Upper lobe of left lung (tissue), 4 donors: ENCODE measurements around the gene RAPH1.

ENCODE experiments used
- POLR2A ChIP-seq, 4 donors: fragments of 450-650 bp; IDR thresholded peaks; one replicate each; pipeline ENCODE4 v1.5.1; 2016 to 2017; ENCODE audit warnings: antibody characterized with exemption in 4 of 4, mild to moderate bottlenecking in 2 of 4
- POLR2AphosphoS5 ChIP-seq, 2 donors: sonication (generic); formaldehyde crosslinking; IDR thresholded peaks; one replicate each; pipeline ENCODE4 v1.5.1; 2017; ENCODE audit warnings: antibody characterized with exemption in 2 of 2
- TF ChIP-seq, protein P1 (sequence below), 6 experiments: fragments of 450-650 bp in 4 of 6; fragments of 200-600 bp in 2 of 6; sonication (generic) in 2 of 6; IDR thresholded peaks; one replicate each; pipeline ENCODE4 v1.5.1; 2016 to 2019; ENCODE audit warnings: antibody characterized with exemption in 6 of 6

DNA sequence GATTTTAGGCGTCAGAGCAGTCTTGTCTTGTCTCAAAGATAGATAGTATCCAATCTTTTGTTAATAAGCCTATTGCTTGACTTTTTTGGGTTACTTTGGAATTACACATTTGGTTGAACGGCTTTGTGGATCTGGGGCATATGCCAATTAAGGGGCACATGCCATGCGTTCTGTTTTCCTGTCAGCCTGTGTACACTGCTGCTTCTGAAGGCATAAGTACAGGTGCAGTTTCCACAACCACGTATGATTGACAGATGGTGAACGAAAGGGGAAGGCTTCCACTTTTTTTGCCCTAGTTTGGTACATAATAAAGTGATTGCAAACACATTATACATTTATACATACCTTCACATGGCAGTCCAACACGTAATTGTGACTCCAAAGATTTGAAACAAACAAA is 102.3 kb downstream of the RAPH1 start:
- TF ChIP-seq POLR2A (IDR thresholded peaks at IDR 0.05) (no peak), POLR2AphosphoS5 (IDR thresholded peaks at IDR 0.05) (no peak)
- TF ChIP-seq, protein P1, sequence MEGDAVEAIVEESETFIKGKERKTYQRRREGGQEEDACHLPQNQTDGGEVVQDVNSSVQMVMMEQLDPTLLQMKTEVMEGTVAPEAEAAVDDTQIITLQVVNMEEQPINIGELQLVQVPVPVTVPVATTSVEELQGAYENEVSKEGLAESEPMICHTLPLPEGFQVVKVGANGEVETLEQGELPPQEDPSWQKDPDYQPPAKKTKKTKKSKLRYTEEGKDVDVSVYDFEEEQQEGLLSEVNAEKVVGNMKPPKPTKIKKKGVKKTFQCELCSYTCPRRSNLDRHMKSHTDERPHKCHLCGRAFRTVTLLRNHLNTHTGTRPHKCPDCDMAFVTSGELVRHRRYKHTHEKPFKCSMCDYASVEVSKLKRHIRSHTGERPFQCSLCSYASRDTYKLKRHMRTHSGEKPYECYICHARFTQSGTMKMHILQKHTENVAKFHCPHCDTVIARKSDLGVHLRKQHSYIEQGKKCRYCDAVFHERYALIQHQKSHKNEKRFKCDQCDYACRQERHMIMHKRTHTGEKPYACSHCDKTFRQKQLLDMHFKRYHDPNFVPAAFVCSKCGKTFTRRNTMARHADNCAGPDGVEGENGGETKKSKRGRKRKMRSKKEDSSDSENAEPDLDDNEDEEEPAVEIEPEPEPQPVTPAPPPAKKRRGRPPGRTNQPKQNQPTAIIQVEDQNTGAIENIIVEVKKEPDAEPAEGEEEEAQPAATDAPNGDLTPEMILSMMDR (IDR thresholded peaks at IDR 0.05) = no peak
